Sigmoid colon (tissue), 4 donors: ENCODE data around the gene NRXN3.

ENCODE experiments used
- CTCF ChIP-seq, 4 experiments: fragments of 450-650 bp in 3 of 4; fragments of 200-600 bp in 1 of 4; IDR thresholded peaks; one replicate each; pipeline ENCODE4 v1.5.1; 2016 to 2019; ENCODE audit warnings: antibody characterized with exemption in 4 of 4, mild to moderate bottlenecking in 3 of 4, moderate library complexity in 2 of 4
- POLR2A ChIP-seq, 2 donors: fragments of 450-650 bp; IDR thresholded peaks; one replicate each; pipeline ENCODE4 v1.6.1; 2016; ENCODE audit warnings: antibody characterized with exemption in 2 of 2, mild to moderate bottlenecking in 2 of 2, moderate library complexity in 2 of 2
- POLR2AphosphoS5 ChIP-seq, 4 donors: sonication (generic); formaldehyde crosslinking; IDR thresholded peaks; one replicate each; pipeline ENCODE4 v1.6.1; 2017; ENCODE audit warnings: antibody characterized with exemption in 4 of 4

GRCh38 chr14:79639613-79640012 is 1469.4 kb downstream of the NRXN3 start:
- TF ChIP-seq POLR2A (IDR thresholded peaks at IDR 0.05) (no peak), CTCF (IDR thresholded peaks at IDR 0.05) (no peak), POLR2AphosphoS5 (IDR thresholded peaks at IDR 0.05) (no peak)
